ENCODE results near the gene LTBR. TPM values are rescaled to one million over a fixed set of nuclear protein-coding genes. Genes with fewer than 3 reads are reported as not detected.

Gene LTBR
- total RNA-seq, 1 donor from 2014 or later: 23.5 TPM

DNA sequence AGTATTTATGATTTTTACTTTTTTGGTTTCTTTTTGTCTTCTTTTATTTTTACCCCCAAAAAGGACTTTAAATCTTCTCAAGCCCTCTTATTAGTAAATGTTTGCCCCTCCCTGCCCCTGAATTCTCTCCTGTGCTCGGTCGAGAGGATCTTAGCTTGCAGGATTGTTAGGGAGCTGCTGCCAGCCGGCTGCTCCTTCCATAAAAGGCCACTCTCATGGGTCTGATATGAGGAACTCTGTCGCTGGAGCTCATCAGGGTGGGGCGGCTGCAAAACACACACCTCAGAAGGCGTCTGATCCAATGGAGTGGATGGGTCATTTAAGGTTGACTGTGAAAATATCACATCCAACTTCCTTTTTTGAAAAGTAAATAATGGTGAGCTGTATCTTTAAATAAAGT, 8.5 kb downstream of the LTBR start:
- H3K27me3 ChIP-seq (ENCODE audit: low read depth): no peaks in the 10 kb centered on the region
- DNase-seq: no peak
- TF ChIP-seq, protein P1, sequence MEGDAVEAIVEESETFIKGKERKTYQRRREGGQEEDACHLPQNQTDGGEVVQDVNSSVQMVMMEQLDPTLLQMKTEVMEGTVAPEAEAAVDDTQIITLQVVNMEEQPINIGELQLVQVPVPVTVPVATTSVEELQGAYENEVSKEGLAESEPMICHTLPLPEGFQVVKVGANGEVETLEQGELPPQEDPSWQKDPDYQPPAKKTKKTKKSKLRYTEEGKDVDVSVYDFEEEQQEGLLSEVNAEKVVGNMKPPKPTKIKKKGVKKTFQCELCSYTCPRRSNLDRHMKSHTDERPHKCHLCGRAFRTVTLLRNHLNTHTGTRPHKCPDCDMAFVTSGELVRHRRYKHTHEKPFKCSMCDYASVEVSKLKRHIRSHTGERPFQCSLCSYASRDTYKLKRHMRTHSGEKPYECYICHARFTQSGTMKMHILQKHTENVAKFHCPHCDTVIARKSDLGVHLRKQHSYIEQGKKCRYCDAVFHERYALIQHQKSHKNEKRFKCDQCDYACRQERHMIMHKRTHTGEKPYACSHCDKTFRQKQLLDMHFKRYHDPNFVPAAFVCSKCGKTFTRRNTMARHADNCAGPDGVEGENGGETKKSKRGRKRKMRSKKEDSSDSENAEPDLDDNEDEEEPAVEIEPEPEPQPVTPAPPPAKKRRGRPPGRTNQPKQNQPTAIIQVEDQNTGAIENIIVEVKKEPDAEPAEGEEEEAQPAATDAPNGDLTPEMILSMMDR (IDR thresholded peaks at IDR 0.05; ENCODE audit: borderline replicate concordance): no peak
- H3K9me3 ChIP-seq (replicated peaks): no peaks in the 10 kb centered on the region
- peaks cover 21% of the 10 kb centered on the region for H3K4me1 ChIP-seq
- intact Hi-C loops (cut with micrococcal nuclease): no loop called here
- peaks cover 39% of the 10 kb centered on the region for H3K36me3 ChIP-seq
- H3K4me3 ChIP-seq: no peak overlapping the region
- H3K27ac ChIP-seq (replicated peaks): peak overlapping the region; percentile 71

DNA sequence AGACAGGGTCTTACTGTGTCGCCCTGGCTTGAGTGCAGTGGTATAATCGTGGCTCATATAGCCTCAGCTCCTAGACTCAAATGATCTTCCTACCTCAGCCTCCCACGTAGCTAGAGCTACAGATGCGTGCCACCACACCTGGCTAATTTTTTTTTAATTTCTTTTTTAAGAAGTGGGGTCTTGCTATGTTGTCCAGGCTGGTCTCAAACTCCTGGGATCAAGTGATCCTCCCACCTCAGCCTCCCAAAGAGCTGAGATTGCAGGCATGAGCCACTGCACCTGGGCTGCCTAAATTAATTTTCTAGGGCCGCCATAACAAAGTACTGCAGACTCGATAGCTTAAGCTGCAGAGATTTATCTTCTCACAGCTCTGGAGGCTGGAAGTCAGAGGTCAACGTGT, 9.1 kb downstream of the LTBR start:
- H3K36me3 ChIP-seq: peaks cover 33% of the 10 kb centered on the region
- H3K4me1 ChIP-seq: peaks cover 21% of the 10 kb centered on the region
- TF ChIP-seq, protein P1 (IDR thresholded peaks at IDR 0.05; ENCODE audit: borderline replicate concordance): no peak
- H3K27me3 ChIP-seq (ENCODE audit: low read depth): no peaks in the 10 kb centered on the region
- no peak for DNase-seq
- H3K4me3 ChIP-seq: no peak overlapping the region
- peak overlapping the region; percentile 71 for H3K27ac ChIP-seq (replicated peaks)
- intact Hi-C loops (cut with micrococcal nuclease): no loop called here
- no peaks in the 10 kb centered on the region for H3K9me3 ChIP-seq (replicated peaks)

DNA sequence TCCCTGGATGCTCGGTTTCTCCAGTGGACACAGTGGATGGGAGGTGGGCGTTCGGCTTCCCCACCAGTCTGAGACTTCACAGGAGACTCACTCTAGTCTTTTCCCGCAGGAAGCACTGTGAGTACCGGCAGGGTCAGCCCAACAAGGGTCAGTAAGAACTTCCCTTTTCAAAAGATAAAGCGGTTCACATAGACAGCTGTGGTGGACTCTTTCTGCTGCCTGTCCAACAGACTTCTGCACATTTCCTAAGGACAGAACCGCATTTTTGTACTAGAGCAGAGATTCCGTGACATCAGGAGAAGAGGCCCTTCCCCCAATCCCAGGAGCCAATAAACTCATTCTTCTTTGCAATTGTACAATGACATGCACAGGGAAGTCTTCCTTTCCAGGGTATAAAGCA, 10.4 kb downstream of the LTBR start:
- TF ChIP-seq, protein P1 (IDR thresholded peaks at IDR 0.05; ENCODE audit: borderline replicate concordance): no peak
- Histone ChIP-seq H3K27ac (replicated peaks) (no peak overlapping the region), H3K4me1 (peaks cover 21% of the 10 kb centered on the region), H3K4me3 (no peak overlapping the region), H3K9me3 (replicated peaks) (no peaks in the 10 kb centered on the region), H3K27me3 (ENCODE audit: low read depth) (no peaks in the 10 kb centered on the region), H3K36me3 (peaks cover 21% of the 10 kb centered on the region)
- intact Hi-C loops (cut with micrococcal nuclease): no loop called here
- no peak for DNase-seq

DNA sequence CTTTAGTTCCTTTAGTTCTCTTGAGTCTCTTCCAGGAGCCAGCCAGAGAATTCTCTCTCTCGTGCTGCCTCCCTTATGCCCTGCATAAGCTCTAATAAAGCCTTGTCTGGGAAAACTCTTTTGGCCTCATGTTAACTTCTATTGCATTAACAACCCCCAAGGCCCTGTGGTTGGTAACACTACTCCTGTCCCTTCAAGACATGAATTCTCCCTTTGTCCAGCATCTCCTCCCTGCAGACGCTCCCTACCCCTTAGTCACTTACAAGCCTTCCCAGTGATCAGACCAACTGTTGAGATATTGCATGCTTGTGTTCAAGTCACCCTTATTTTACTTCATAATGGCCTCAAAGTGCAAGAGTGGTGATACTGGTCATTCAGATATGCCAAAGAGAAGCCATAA, 12.1 kb downstream of the LTBR start:
- no peak overlapping the region for H3K4me3 ChIP-seq
- DNase-seq: no peak
- TF ChIP-seq, protein P1 (IDR thresholded peaks at IDR 0.05; ENCODE audit: borderline replicate concordance): no peak
- no peaks in the 10 kb centered on the region for H3K27me3 ChIP-seq (ENCODE audit: low read depth)
- intact Hi-C loops (cut with micrococcal nuclease): no loop called here
- peaks cover 6% of the 10 kb centered on the region for H3K36me3 ChIP-seq
- peaks cover 21% of the 10 kb centered on the region for H3K4me1 ChIP-seq
- no peak overlapping the region for H3K27ac ChIP-seq (replicated peaks)
- no peaks in the 10 kb centered on the region for H3K9me3 ChIP-seq (replicated peaks)

DNA sequence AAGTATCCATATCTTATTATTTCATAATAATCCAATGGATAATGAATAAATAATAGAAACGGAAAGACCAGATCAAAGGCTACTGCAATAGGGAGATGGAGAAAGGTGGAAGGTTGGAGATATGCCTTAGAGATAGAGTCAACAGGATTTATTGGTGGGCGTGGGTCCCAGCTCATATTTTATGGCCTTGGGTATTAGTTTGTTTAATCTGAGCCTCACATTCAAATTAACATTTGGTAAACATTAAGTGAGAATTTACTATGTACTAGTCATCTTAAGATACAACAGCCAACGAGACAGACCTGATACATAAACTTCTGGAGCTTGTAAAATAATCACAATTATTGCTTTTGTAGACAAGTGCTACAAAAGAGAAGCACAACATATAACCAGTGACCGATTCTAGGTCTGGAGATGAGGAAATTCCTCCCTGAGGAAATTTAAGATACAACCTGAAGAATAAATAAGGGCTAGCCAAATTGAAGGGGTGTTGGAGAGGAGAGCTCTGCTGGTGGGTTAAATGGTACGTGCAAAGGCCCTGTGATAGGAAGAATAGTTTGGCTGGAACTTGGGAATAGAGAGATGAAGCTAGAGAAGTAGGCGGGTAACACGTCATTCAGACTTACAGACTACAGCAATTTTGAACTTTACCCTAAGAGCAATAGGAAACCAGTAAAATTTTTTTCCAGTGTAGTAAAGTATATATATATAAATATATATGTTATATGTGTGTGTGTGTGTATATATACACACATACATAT, 16.1 kb downstream of the LTBR start:
- intact Hi-C loops (cut with micrococcal nuclease): no loop called here

More for the DNA sequence above, 16.1 kb downstream of the LTBR start:
- Histone ChIP-seq H3K27ac (replicated peaks) (no peak overlapping the region), H3K4me1 (no peaks in the 10 kb centered on the region), H3K27me3 (ENCODE audit: low read depth) (no peaks in the 10 kb centered on the region), H3K4me3 (no peak overlapping the region), H3K36me3 (no peaks in the 10 kb centered on the region), H3K9me3 (replicated peaks) (no peaks in the 10 kb centered on the region)
- no peak for DNase-seq
- TF ChIP-seq, protein P1 (IDR thresholded peaks at IDR 0.05; ENCODE audit: borderline replicate concordance): no peak

Measured in left ventricle myocardium inferior (tissue), 1 donor.